HCT116 (cell line): ENCODE data around the gene SIL1. TPM values are rescaled to one million over a fixed set of nuclear protein-coding genes. Genes with fewer than 3 reads are reported as not detected.

Experiments used
- ATAC-seq: fragments of 200-7000 bp; cut with Tn5 transposase; 2 replicates; pipeline ENCODE4 v1.9.1; 2020; ENCODE audit warnings: mild to moderate bottlenecking, moderate library complexity
- BruUV-seq: library from RNA; stranded (reverse); fragments of 400-500 nt; replicated peaks from 2 replicates; lab custom pipeline; 2021; lab: Mats Ljungman, UMichigan
- CTCF ChIA-PET: fragments of 300-600 bp; sonication (Branson Sonifier 250); formaldehyde crosslinking; loops from one replicate; lab custom pipeline; 2021; ENCODE audit warnings: antibody characterized with exemption; lab: Charles Lee
- POLR2A ChIA-PET: fragments of 300-600, 350-600 bp; sonication (Branson Sonifier 250); formaldehyde crosslinking; loops from one replicate; lab custom pipeline; 2021; ENCODE audit warnings: antibody characterized with exemption; lab: Charles Lee
- RAD21 ChIA-PET, 2 experiments: fragments of 300-600 bp; sonication (Branson Sonifier 250); formaldehyde crosslinking; loops; one replicate each; lab custom pipeline; 2023; ENCODE audit warnings: low total read pairs in 2 of 2; ENCODE audit not compliant: uncharacterized antibody in 2 of 2, unreplicated experiment in 2 of 2, low non-redundant PET in 1 of 2; lab: Charles Lee
- DNase-seq: peaks from one replicate; pipeline ENCODE4 v3.0.0-alpha.2; 2010; ENCODE audit warnings: low read depth, low spot score
- H2AFZ ChIP-seq: fragments of 200-600 bp; shearing (Covaris generic), sonication (generic); 2 replicates; pipeline ENCODE4 v1.6.1; 2017; ENCODE audit warnings: low read depth, mixed run types, mixed read lengths, antibody characterized with exemption, low read length; ENCODE audit not compliant: poor library complexity, severe bottlenecking
- H3K27ac ChIP-seq: 2 replicates; pipeline ENCODE4 v1.5.1; 2012; ENCODE audit warnings: low read depth, low read length
- H3K27me3 ChIP-seq: fragments of 200-600 bp; sonication (generic); 2 replicates; pipeline ENCODE4 v1.6.1; 2016; ENCODE audit warnings: mixed run types, low read length, mixed read lengths; ENCODE audit not compliant: insufficient read depth
- H3K36me3 ChIP-seq, 2 experiments: fragments of 200-500 bp in 1 of 2; fragments of 200-600 bp in 1 of 2; sonication (Bioruptor generic) in 1 of 2; sonication (generic) in 1 of 2; 2 replicates each; pipeline versions ENCODE4 v1.5.1 to v1.6.1; 2014 to 2016; ENCODE audit warnings: low read length in 2 of 2, inconsistent platforms in 1 of 2, mixed read lengths in 1 of 2, mixed run types in 1 of 2; ENCODE audit not compliant: insufficient read depth in 2 of 2, control insufficient read depth in 1 of 2
- H3K4me1 ChIP-seq, 2 experiments: fragments of 200-600 bp in 1 of 2; sonication (generic) in 1 of 2; 2 replicates each; pipeline versions ENCODE4 v1.5.1 to v1.6.1; 2012 to 2017; ENCODE audit warnings: low read length in 2 of 2, inconsistent platforms in 1 of 2, mild to moderate bottlenecking in 1 of 2, mixed read lengths in 1 of 2, mixed run types in 1 of 2, moderate library complexity in 1 of 2; ENCODE audit not compliant: insufficient read depth in 2 of 2, control insufficient read depth in 1 of 2
- H3K4me2 ChIP-seq: fragments of 200-600 bp; sonication (generic); 2 replicates; pipeline ENCODE4 v1.6.1; 2017; ENCODE audit warnings: mixed run types, low read length, mixed read lengths
- H3K4me3 ChIP-seq, 2 experiments: fragments of 200-600 bp in 1 of 2; sonication (generic) in 1 of 2; replicated peaks in 1 of 2; 2 replicates each; pipeline ENCODE4 v1.5.1; 2011 to 2016; ENCODE audit warnings: low read length in 2 of 2, control low read depth in 1 of 2, low read depth in 1 of 2, mild to moderate bottlenecking in 1 of 2, mixed read lengths in 1 of 2, mixed run types in 1 of 2
- H3K79me2 ChIP-seq: fragments of 200-600 bp; sonication (generic); 2 replicates; pipeline ENCODE4 v1.6.1; 2017; ENCODE audit warnings: mild to moderate bottlenecking, mixed run types, low read length, moderate library complexity, mixed read lengths; ENCODE audit not compliant: insufficient read depth
- H3K9ac ChIP-seq: fragments of 200-600 bp; sonication (generic); 2 replicates; pipeline ENCODE4 v1.6.1; 2016; ENCODE audit warnings: low read length, mixed read lengths
- H3K9me2 ChIP-seq: fragments of 200-600 bp; sonication (generic), shearing (Covaris generic); 2 replicates; pipeline ENCODE4 v1.6.1; 2017; ENCODE audit warnings: mixed run types, mild to moderate bottlenecking, moderate library complexity; ENCODE audit not compliant: insufficient read depth
- H3K9me3 ChIP-seq, 2 experiments: fragments of 200-500 bp in 1 of 2; fragments of 200-600 bp in 1 of 2; sonication (Bioruptor generic) in 1 of 2; sonication (generic) in 1 of 2; 2 replicates each; pipeline ENCODE4 v1.6.1; 2014 to 2017; ENCODE audit warnings: low read length in 2 of 2, mixed read lengths in 2 of 2, inconsistent platforms in 1 of 2, low read depth in 1 of 2, mild to moderate bottlenecking in 1 of 2, mixed run types in 1 of 2, moderate library complexity in 1 of 2; ENCODE audit not compliant: control insufficient read depth in 1 of 2, insufficient read depth in 1 of 2
- H4K20me1 ChIP-seq: fragments of 200-600 bp; sonication (generic), shearing (Covaris generic); 2 replicates; pipeline ENCODE4 v1.6.1; 2017; ENCODE audit warnings: mixed run types, mild to moderate bottlenecking, moderate library complexity; ENCODE audit not compliant: insufficient read depth
- ATF3 ChIP-seq: IDR thresholded peaks from 2 replicates; pipeline ENCODE4 v1.6.1; 2012
- CEBPB ChIP-seq: IDR thresholded peaks from 2 replicates; pipeline ENCODE4 v1.6.1; 2012; ENCODE audit warnings: low read depth
- CTCF ChIP-seq, 3 experiments: fragments of 200-600 bp in 1 of 3; sonication (generic) in 1 of 3; IDR thresholded peaks in 2 of 3; conservative IDR thresholded peaks in 1 of 3; 2 replicates each; pipeline ENCODE4 v1.5.1; 2012 to 2017; ENCODE audit warnings: low read depth in 2 of 3, low read length in 2 of 3, antibody characterized with exemption in 1 of 3, borderline replicate concordance in 1 of 3, control low read depth in 1 of 3, mild to moderate bottlenecking in 1 of 3, mixed read lengths in 1 of 3, mixed run types in 1 of 3, moderate library complexity in 1 of 3; ENCODE audit not compliant: insufficient read depth in 1 of 3
- EGR1 ChIP-seq: IDR thresholded peaks from 2 replicates; pipeline ENCODE4 v1.6.1; 2012; ENCODE audit warnings: low read depth
- ELF1 ChIP-seq: IDR thresholded peaks from 2 replicates; pipeline ENCODE4 v1.6.1; 2012; ENCODE audit warnings: low read depth, borderline replicate concordance
- FOSL1 ChIP-seq: IDR thresholded peaks from 2 replicates; pipeline ENCODE4 v1.6.1; 2012; ENCODE audit warnings: low read depth
- JUND ChIP-seq: IDR thresholded peaks from 2 replicates; pipeline ENCODE4 v1.6.1; 2012
- MAX ChIP-seq: IDR thresholded peaks from 2 replicates; pipeline ENCODE4 v1.6.1; 2012
- RAD21 ChIP-seq: IDR thresholded peaks from 2 replicates; pipeline ENCODE4 v1.6.1; 2012; ENCODE audit warnings: low read depth, mild to moderate bottlenecking
- SP1 ChIP-seq: IDR thresholded peaks from 2 replicates; pipeline ENCODE4 v1.6.1; 2012; ENCODE audit warnings: low read depth
- ZFX ChIP-seq: fragments of 450-650 bp; IDR thresholded peaks from 2 replicates; pipeline ENCODE4 v1.6.1; 2017
- ZNF274 ChIP-seq: fragments of 200-500 bp; sonication (Bioruptor generic); IDR thresholded peaks from 2 replicates; pipeline ENCODE4 v1.6.1; 2014; ENCODE audit warnings: mild to moderate bottlenecking, low read depth, low read length, inconsistent platforms
- intact Hi-C: fragments of 100-400 bp; cut with micrococcal nuclease; formaldehyde crosslinking; loops from 2 replicates; pipeline ENCODE4 v1.10.0; 2022
- total RNA-seq: library from RNA; stranded (reverse); gene quantifications from one replicate; pipeline ENCODE4 v1.2.1, GENCODE V29; 2021; ENCODE audit not compliant: unreplicated experiment

Gene SIL1
- total RNA-seq, 1 experiment from 2014 or later, result 34.0 TPM

GRCh38 chr5:139068494-139069151 is 129.5 kb downstream of the SIL1 start:
- ChIA-PET RAD21 (no interaction called here), POLR2A (no interaction called here), CTCF (no interaction called here)

More at GRCh38 chr5:139068494-139069151, 129.5 kb downstream of the SIL1 start:
- Histone ChIP-seq H2AFZ (no peak overlapping the region), H3K4me1 (peaks cover 11 to 21% of the 10 kb centered on the region in 2 experiments; a peak in 3 of 4 replicates), H3K9me2 (no peaks in the 10 kb centered on the region), H3K4me2 (no peak overlapping the region), H3K79me2 (no peaks in the 10 kb centered on the region), H3K27me3 (no peaks in the 10 kb centered on the region), H3K4me3 (no peak overlapping the region), H3K9me3 (no peaks in the 10 kb centered on the region), H4K20me1 (no peaks in the 10 kb centered on the region), H3K9ac (no peak overlapping the region), H3K27ac (no peak overlapping the region), H3K36me3 (no peaks in the 10 kb centered on the region)
- ATAC-seq (no peak), DNase-seq (no peak)
- intact Hi-C loops, result no loop called here
- TF ChIP-seq EGR1 (no peak), ZNF274 (no peak), RAD21 (no peak), ELF1 (no peak), CTCF (IDR thresholded peaks at IDR 0.05 in 2 of 3, conservative IDR thresholded peaks at IDR 0.05 in 1 of 3; ENCODE audit: borderline replicate concordance in 1 of 3, insufficient read depth in 1 of 3, low read depth in 2 of 3, low read length in 2 of 3) (no peak), FOSL1 (no peak), ZFX (no peak), CEBPB (no peak), ATF3 (no peak), JUND (no peak), SP1 (no peak), MAX (no peak)
- BruUV-seq, result no TSS peak
